OCI-LY1 (cell line): ENCODE data around the gene GRIA4.

Experiments
- H2AFZ ChIP-seq: fragments of 200-600 bp; sonication (generic), shearing (Covaris generic); 2 replicates; pipeline ENCODE4 v1.6.0; 2014; ENCODE audit warnings: antibody characterized with exemption, mild to moderate bottlenecking, low read length
- H3F3A ChIP-seq: fragments of 200-600 bp; sonication (generic), shearing (Covaris generic); 2 replicates; pipeline ENCODE4 v1.6.0; 2014; ENCODE audit warnings: mild to moderate bottlenecking, antibody characterized with exemption, low read length, moderate library complexity; ENCODE audit not compliant: insufficient read depth
- H3K27ac ChIP-seq: fragments of 200-600 bp; sonication (generic); 2 replicates; pipeline ENCODE4 v1.5.1; 2014; ENCODE audit warnings: low read length, mixed run types, mild to moderate bottlenecking, low read depth; ENCODE audit not compliant: poor library complexity, severe bottlenecking
- H3K27me3 ChIP-seq: fragments of 200-600 bp; sonication (generic); 2 replicates; pipeline ENCODE4 v1.6.0; 2014; ENCODE audit warnings: antibody characterized with exemption, mild to moderate bottlenecking, low read length, moderate library complexity; ENCODE audit not compliant: insufficient read depth
- H3K36me3 ChIP-seq: fragments of 200-600 bp; sonication (generic); 2 replicates; pipeline ENCODE4 v1.6.1; 2014; ENCODE audit warnings: mild to moderate bottlenecking, antibody characterized with exemption, low read length, moderate library complexity, mixed read lengths; ENCODE audit not compliant: insufficient read depth
- H3K4me1 ChIP-seq: fragments of 200-600 bp; sonication (generic); 2 replicates; pipeline ENCODE4 v1.5.1; 2014; ENCODE audit warnings: mild to moderate bottlenecking, low read length, moderate library complexity; ENCODE audit not compliant: insufficient read depth, severe bottlenecking
- H3K4me2 ChIP-seq: fragments of 200-600 bp; sonication (generic), shearing (Covaris generic); 2 replicates; pipeline ENCODE4 v1.6.1; 2014; ENCODE audit warnings: low read length
- H3K4me3 ChIP-seq: fragments of 200-600 bp; sonication (generic); 2 replicates; pipeline ENCODE4 v1.5.1; 2014; ENCODE audit warnings: low read length, low read depth, mild to moderate bottlenecking, mixed read lengths; ENCODE audit not compliant: poor library complexity, severe bottlenecking
- H3K79me2 ChIP-seq: fragments of 200-600 bp; shearing (Covaris generic); 2 replicates; pipeline ENCODE4 v1.6.1; 2016; ENCODE audit warnings: mixed run types, low read length, mixed read lengths; ENCODE audit not compliant: insufficient read depth
- H3K9ac ChIP-seq: fragments of 200-600 bp; sonication (generic), shearing (Covaris generic); 2 replicates; pipeline ENCODE4 v1.6.1; 2014; ENCODE audit warnings: mild to moderate bottlenecking, low read length, mixed read lengths
- H3K9me2 ChIP-seq: fragments of 200-600 bp; sonication (generic), shearing (Covaris generic); 2 replicates; pipeline ENCODE4 v1.6.1; 2014; ENCODE audit warnings: low read depth, mild to moderate bottlenecking, low read length, mixed read lengths
- H3K9me3 ChIP-seq: fragments of 200-600 bp; shearing (Covaris generic); 2 replicates; pipeline ENCODE4 v1.6.1; 2014; ENCODE audit warnings: low read length, mixed read lengths
- H4K20me1 ChIP-seq: fragments of 200-600 bp; sonication (generic), shearing (Covaris generic); 2 replicates; pipeline ENCODE4 v1.6.0; 2016; ENCODE audit warnings: mild to moderate bottlenecking, low read length; ENCODE audit not compliant: insufficient read depth
- CTCF ChIP-seq: fragments of 200-600 bp; sonication (generic), shearing (Covaris generic); IDR thresholded peaks from 2 replicates; pipeline ENCODE4 v1.5.1; 2017; ENCODE audit warnings: mild to moderate bottlenecking, antibody characterized with exemption, low read length, moderate library complexity, mixed read lengths
- EZH2 ChIP-seq: fragments of 200-600 bp; sonication (generic), shearing (Covaris generic); IDR thresholded peaks from 2 replicates; pipeline ENCODE4 v1.8.0; 2017; ENCODE audit warnings: borderline replicate concordance, mixed run types, mild to moderate bottlenecking, antibody characterized with exemption, low read length, moderate library complexity, mixed read lengths

The GRIA4 gene

GRCh38 chr11:105738251-105738650 is 128.4 kb downstream of the GRIA4 start:
- no peaks in the 10 kb centered on the region for H3K27me3 ChIP-seq
- TF ChIP-seq CTCF = no peak
- TF ChIP-seq EZH2 = no peak
- no peaks in the 10 kb centered on the region for H3K36me3 ChIP-seq

DNA sequence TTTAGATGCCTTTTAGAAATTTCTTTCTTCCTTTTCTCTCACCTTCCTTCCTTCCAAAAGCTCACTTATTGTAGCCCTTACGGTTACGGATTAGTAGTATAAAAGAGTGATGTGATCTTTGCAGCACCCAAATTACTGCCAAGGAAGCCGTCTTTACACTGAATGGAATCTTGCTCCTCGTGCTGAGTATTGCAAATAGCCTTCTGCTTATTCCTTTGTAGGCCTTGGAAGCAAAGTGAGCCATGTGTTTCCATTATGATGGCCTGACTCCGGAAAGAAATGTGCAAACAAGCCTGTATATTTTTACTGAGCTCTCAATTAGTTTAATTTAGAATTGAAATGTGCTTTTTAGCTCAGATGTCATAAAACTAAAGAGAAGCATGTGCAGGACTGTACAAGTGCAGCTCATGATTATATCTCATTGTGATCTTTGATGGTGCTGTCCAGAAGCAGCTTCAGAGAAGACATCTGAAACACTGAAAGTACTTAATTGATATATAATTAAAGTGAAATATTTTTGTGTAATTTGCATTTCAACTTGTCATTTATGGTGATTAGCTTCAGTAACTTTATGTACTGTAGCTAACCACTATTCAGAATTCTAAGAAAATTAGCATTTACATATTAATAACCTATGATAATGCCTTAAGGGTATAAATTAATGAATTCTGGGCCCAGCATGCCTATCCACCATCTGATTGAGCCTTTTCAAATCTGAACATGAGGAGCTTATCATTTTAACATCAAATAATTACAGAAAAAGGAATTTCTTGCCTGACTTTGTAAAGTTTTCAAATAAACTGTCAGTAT is 129.3 kb downstream of the GRIA4 start:
- Histone ChIP-seq H3K9ac (no peak overlapping the region), H3K4me2 (no peak overlapping the region), H3F3A (no peaks in the 10 kb centered on the region), H3K9me2 (no peaks in the 10 kb centered on the region), H3K36me3 (no peaks in the 10 kb centered on the region), H3K27me3 (no peaks in the 10 kb centered on the region), H2AFZ (no peak overlapping the region), H3K79me2 (no peaks in the 10 kb centered on the region), H3K4me1 (no peaks in the 10 kb centered on the region), H3K27ac (no peak overlapping the region), H4K20me1 (no peaks in the 10 kb centered on the region), H3K9me3 (no peaks in the 10 kb centered on the region), H3K4me3 (no peak overlapping the region)
- TF ChIP-seq CTCF = no peak
- TF ChIP-seq EZH2 = no peak

More at GRCh38 chr11:105738251-105738650, 128.4 kb downstream of the GRIA4 start:
- Histone ChIP-seq H3K9ac (no peak overlapping the region), H4K20me1 (no peaks in the 10 kb centered on the region), H3K9me3 (no peaks in the 10 kb centered on the region), H3K79me2 (no peaks in the 10 kb centered on the region), H3K4me2 (no peak overlapping the region), H3K4me3 (no peak overlapping the region), H2AFZ (no peak overlapping the region), H3K4me1 (no peaks in the 10 kb centered on the region), H3K27ac (no peak overlapping the region), H3F3A (no peaks in the 10 kb centered on the region), H3K9me2 (no peaks in the 10 kb centered on the region)

- H3K79me2 ChIP-seq = no peaks in the 10 kb centered on the region
- H3K9me2 ChIP-seq = no peaks in the 10 kb centered on the region
- H3K4me1 ChIP-seq = no peaks in the 10 kb centered on the region
- no peak overlapping the region for H3K27ac ChIP-seq
- H3K9me3 ChIP-seq = no peaks in the 10 kb centered on the region
- no peak overlapping the region for H3K4me3 ChIP-seq
- no peaks in the 10 kb centered on the region for H3K27me3 ChIP-seq
- H4K20me1 ChIP-seq = no peaks in the 10 kb centered on the region
- H2AFZ ChIP-seq = no peak overlapping the region
- H3F3A ChIP-seq = no peaks in the 10 kb centered on the region
- H3K9ac ChIP-seq = no peak overlapping the region
- TF ChIP-seq CTCF (no peak), EZH2 (no peak)
- no peaks in the 10 kb centered on the region for H3K36me3 ChIP-seq
- H3K4me2 ChIP-seq = no peak overlapping the region
These were observed 130.5 kb downstream of the GRIA4 start for GRCh38 chr11:105740164-105740903.
